GM12878 (cell line): ENCODE data around the gene PEAR1. TPM values are rescaled to one million over a fixed set of nuclear protein-coding genes. Genes with fewer than 3 reads are reported as not detected.

ENCODE experiments used
- ATAC-seq: fragments of 200-7000 bp; cut with Tn5 transposase; 3 replicates; pipeline ENCODE4 v1.9.1; 2020; ENCODE audit warnings: mild to moderate bottlenecking, moderate library complexity
- BruUV-seq: library from RNA; stranded (reverse); fragments of 400-500 nt; replicated peaks from 2 replicates; lab custom pipeline; 2021; lab: Mats Ljungman, UMichigan
- CTCF ChIA-PET: fragments of 300-600 bp; sonication (Branson Sonifier 250); formaldehyde crosslinking; extraction: SDS; loops from one replicate; lab custom pipeline; 2021; ENCODE audit warnings: inconsistent platforms; lab: Yijun Ruan, JAX
- POLR2A ChIA-PET: fragments of 350-600 bp; formaldehyde crosslinking; extraction: SDS; loops from one replicate; lab custom pipeline; 2021; ENCODE audit warnings: inconsistent platforms; lab: Charles Lee
- RAD21 ChIA-PET: fragments of 300-600 bp; sonication (Branson Sonifier 250); formaldehyde crosslinking; loops from one replicate; lab custom pipeline; 2023; ENCODE audit warnings: antibody characterized with exemption; ENCODE audit not compliant: unreplicated experiment; lab: Charles Lee
- SMC1A ChIA-PET: fragments of 300-600 bp; sonication (Branson Sonifier 250); formaldehyde crosslinking; loops from one replicate; lab custom pipeline; 2023; ENCODE audit not compliant: unreplicated experiment, uncharacterized antibody; lab: Charles Lee
- DNase-seq: peaks from one replicate; pipeline ENCODE4 v3.0.0-alpha.2; 2011; ENCODE audit warnings: low read depth, low spot score
- FAIRE-seq: peaks from 3 replicates; lab custom pipeline; 2011; peaks lifted over from hg19 to GRCh38; lab: Jason Lieb, UNC
- H2AFZ ChIP-seq: 2 replicates; pipeline ENCODE4 v1.6.0; 2011; ENCODE audit warnings: low read depth, low read length, control low read depth; ENCODE audit not compliant: control insufficient read depth
- H3K27ac ChIP-seq: 2 replicates; pipeline ENCODE4 v1.5.1; 2011; ENCODE audit warnings: control low read depth; ENCODE audit not compliant: control insufficient read depth, insufficient read depth
- H3K27me3 ChIP-seq, 2 experiments: replicated peaks in 1 of 2; 2 replicates each; pipeline versions ENCODE4 v1.6.0 to v1.6.1; 2011; ENCODE audit warnings: low read length in 1 of 2; ENCODE audit not compliant: control insufficient read depth in 2 of 2, insufficient read depth in 2 of 2
- H3K36me3 ChIP-seq, 2 experiments: 2 replicates each; pipeline ENCODE4 v1.5.1; 2011; ENCODE audit warnings: low read length in 1 of 2; ENCODE audit not compliant: control insufficient read depth in 2 of 2, insufficient read depth in 2 of 2
- H3K4me1 ChIP-seq: 2 replicates; pipeline ENCODE4 v1.6.1; 2011; ENCODE audit warnings: mild to moderate bottlenecking, low read length, moderate library complexity, mixed read lengths; ENCODE audit not compliant: control insufficient read depth, insufficient read depth
- H3K4me2 ChIP-seq: 2 replicates; pipeline ENCODE4 v1.6.0; 2011; ENCODE audit warnings: control low read depth; ENCODE audit not compliant: control insufficient read depth, insufficient read depth
- H3K4me3 ChIP-seq: fragments of 200-600 bp; sonication (generic); 2 replicates; pipeline ENCODE4 v1.5.1; 2016
- H3K79me2 ChIP-seq: 2 replicates; pipeline ENCODE4 v1.6.0; 2011; ENCODE audit warnings: low read length; ENCODE audit not compliant: control insufficient read depth, insufficient read depth
- H3K9ac ChIP-seq: 2 replicates; pipeline ENCODE4 v1.8.0; 2011; ENCODE audit warnings: low read length, control low read depth, mixed read lengths; ENCODE audit not compliant: control insufficient read depth, insufficient read depth
- H3K9me3 ChIP-seq: replicated peaks from 3 replicates; pipeline ENCODE4 v1.5.1; 2011; ENCODE audit warnings: mild to moderate bottlenecking, low read length; ENCODE audit not compliant: control insufficient read depth, insufficient read depth
- H4K20me1 ChIP-seq: 2 replicates; pipeline ENCODE4 v1.6.0; 2011; ENCODE audit not compliant: control insufficient read depth, insufficient read depth
- BCLAF1 ChIP-seq: fragments of 450-650 bp; IDR thresholded peaks from 2 replicates; pipeline ENCODE4 v1.6.1; 2017; ENCODE audit warnings: antibody characterized with exemption, mild to moderate bottlenecking, moderate library complexity
- CHD4 ChIP-seq: fragments of 200-600 bp; sonication (generic); IDR thresholded peaks from 2 replicates; pipeline ENCODE4 v1.6.1; 2016; ENCODE audit warnings: mild to moderate bottlenecking
- E2F4 ChIP-seq: IDR thresholded peaks from 2 replicates; pipeline ENCODE4 v1.6.1; 2012; ENCODE audit warnings: low read depth, low read length, improper control_type of control experiment
- EP300 ChIP-seq, 2 experiments: fragments of 150-350 bp in 1 of 2; IDR thresholded peaks; 2 replicates each; pipeline ENCODE4 v1.6.1; 2011 to 2012; ENCODE audit warnings: low read depth in 2 of 2, low read length in 2 of 2, borderline replicate concordance in 1 of 2, improper control_type of control experiment in 1 of 2, inconsistent platforms in 1 of 2; ENCODE audit not compliant: control insufficient read depth in 1 of 2
- HCFC1 ChIP-seq: fragments of 150-350 bp; IDR thresholded peaks from 2 replicates; pipeline ENCODE4 v1.6.1; 2014; ENCODE audit warnings: low read length
- HDGF ChIP-seq: fragments of 450-650 bp; IDR thresholded peaks from 2 replicates; pipeline ENCODE4 v1.6.1; 2016; ENCODE audit warnings: antibody characterized with exemption
- NFYA ChIP-seq: IDR thresholded peaks from 2 replicates; pipeline ENCODE4 v1.6.1; 2011; ENCODE audit warnings: low read depth, mild to moderate bottlenecking, low read length, improper control_type of control experiment, borderline replicate concordance
- PML ChIP-seq: IDR thresholded peaks from 2 replicates; pipeline ENCODE4 v1.6.1; 2012; ENCODE audit warnings: low read length, inconsistent platforms
- RB1 ChIP-seq: fragments of 450-650 bp; formaldehyde crosslinking; IDR thresholded peaks from 2 replicates; pipeline ENCODE4 v1.6.1; 2017; ENCODE audit warnings: mild to moderate bottlenecking, borderline replicate concordance
- RCOR1 ChIP-seq: conservative IDR thresholded peaks from 2 replicates; pipeline ENCODE4 v1.6.1; 2012; ENCODE audit warnings: low read depth, low read length, improper control_type of control experiment
- SMC3 ChIP-seq: IDR thresholded peaks from 2 replicates; pipeline ENCODE4 v1.6.1; 2011; ENCODE audit warnings: low read length, improper control_type of control experiment, borderline replicate concordance
- SP1 ChIP-seq: IDR thresholded peaks from one replicate; pipeline ENCODE4 v1.6.1; 2011; ENCODE audit warnings: low read depth, low read length
- USF1 ChIP-seq: IDR thresholded peaks from 2 replicates; pipeline ENCODE4 v1.6.1; 2011; ENCODE audit warnings: borderline replicate concordance, low read depth, mild to moderate bottlenecking, moderate library complexity, mixed read lengths, low read length; ENCODE audit not compliant: insufficient read depth; ENCODE audit errors: extremely low read length
- ZNF622 ChIP-seq: fragments of 450-650 bp; IDR thresholded peaks from 2 replicates; pipeline ENCODE4 v1.6.1; 2017; ENCODE audit warnings: mild to moderate bottlenecking, inconsistent platforms
- WGBS: methylation state at CpG from one replicate; pipeline ENCODE4 v1.1.6; 2016; ENCODE audit warnings: low lambda C conversion rate; ENCODE audit not compliant: insufficient replicate concordance, insufficient coverage; ENCODE audit errors: missing lambda C conversion rate; 5-methylcytosine and 5-hydroxymethylcytosine counted together
- in situ Hi-C: fragments of 300-500 bp; cut with MboI; formaldehyde crosslinking; loops from 9 replicates; pipeline ENCODE4 v1.14.3; 2018; ENCODE audit warnings: mixed read lengths
- intact Hi-C: fragments of 100-400 bp; cut with micrococcal nuclease; formaldehyde crosslinking; loops from one replicate; pipeline ENCODE4 v1.14.2; 2022; ENCODE audit not compliant: unreplicated experiment
- polyA plus RNA-seq, 11 experiments: library from polyadenylated mRNA; depleted of rRNA in 4 of 11; unstranded in 6 of 11; stranded (reverse) in 5 of 11; fragments of >200 nt; fragmentation: Nextera tagmentation in 4 of 11; fragmentation: Illumina TruSeq in 1 of 11; extraction: Ambion mirVana in 4 of 11; extraction: Trizol in 1 of 11; gene quantifications; 1 replicate in 1 of 11; 2 replicates in 10 of 11; pipeline versions ENCODE4 v1.2.1 to v1.2.3, GENCODE V29; 2011 to 2016; ENCODE audit warnings: inconsistent platforms in 2 of 11, missing spikeins in 2 of 11, low read depth in 1 of 11
- total RNA-seq, 4 experiments: library from RNA; depleted of rRNA in 3 of 4; stranded (reverse); fragments of >200 nt in 3 of 4; fragmentation: Illumina TruSeq in 1 of 4; extraction: Trizol in 1 of 4; gene quantifications; 2 replicates each; pipeline versions ENCODE4 v1.2.1 to v1.2.3, GENCODE V29; 2013 to 2021
- TF ChIP-seq, protein P1 (sequence below): fragments of 150-350 bp; IDR thresholded peaks from 2 replicates; pipeline ENCODE4 v1.6.1; 2014; ENCODE audit warnings: mild to moderate bottlenecking, low read depth, low read length
- TF ChIP-seq, protein P2 (sequence below): fragments of 450-650 bp; IDR thresholded peaks from 2 replicates; pipeline ENCODE4 v1.6.1; 2017; ENCODE audit warnings: mild to moderate bottlenecking, low read depth, inconsistent platforms; ENCODE audit not compliant: poor library complexity, severe bottlenecking

Gene PEAR1
- total and polyA plus RNA-seq, 10 of the 15 experiments (the other 5 are each of a cell fraction or from before 2014, with no cell fraction given) = not detected

- DNase-seq (no peak), ATAC-seq (no peak), FAIRE-seq (no peak)
- ChIA-PET RAD21 (interaction anchor here (1.0 to 1.4 kb wide), 3 partner anchors 22 to 195 kb away, joined by 3 to 4 read pairs (median 3); no protein-coding TSS in a partner anchor), CTCF (interaction anchor here (0.9 to 2.2 kb wide), 5 partner anchors 8 to 194 kb away, joined by 4 to 8 read pairs (median 5); no protein-coding TSS in a partner anchor), SMC1A (interaction anchor here (1.0 to 1.5 kb wide), 2 partner anchors 45 to 87 kb away, joined by 3 to 4 read pairs; no protein-coding TSS in a partner anchor), POLR2A (interaction anchor here (0.6 to 0.8 kb wide), 2 partner anchors 11 to 158 kb away, joined by 3 to 4 read pairs; no protein-coding TSS in a partner anchor)
- no peaks in the 10 kb centered on the region for H3K79me2 ChIP-seq
- H3K27me3 ChIP-seq = peaks cover 0 to 8% of the 10 kb centered on the region in 2 experiments; a peak in 3 of 4 replicates
- no peaks in the 10 kb centered on the region for H4K20me1 ChIP-seq
- no peak overlapping the region for H2AFZ ChIP-seq
- H3K9ac ChIP-seq = no peak overlapping the region
- H3K4me2 ChIP-seq = no peak overlapping the region
- in situ Hi-C loops (no loop called here), intact Hi-C loops (no loop called here)
- H3K9me3 ChIP-seq = no peaks in the 10 kb centered on the region
- no peaks in the 10 kb centered on the region for H3K36me3 ChIP-seq
- no peak overlapping the region for H3K27ac ChIP-seq
- WGBS = 2% methylated on average over 7 of the region's 7 CpGs
- H3K4me1 ChIP-seq = no peaks in the 10 kb centered on the region
- no TSS peak for BruUV-seq
- no peak overlapping the region for H3K4me3 ChIP-seq
- no peak for TF ChIP-seq EP300 (IDR thresholded peaks at IDR 0.05; ENCODE audit: borderline replicate concordance in 1 of 2, control insufficient read depth in 1 of 2, low read depth in 2 of 2, low read length in 2 of 2)
- no peak for TF ChIP-seq HDGF
- TF ChIP-seq RCOR1 = no peak
- TF ChIP-seq, protein P1, sequence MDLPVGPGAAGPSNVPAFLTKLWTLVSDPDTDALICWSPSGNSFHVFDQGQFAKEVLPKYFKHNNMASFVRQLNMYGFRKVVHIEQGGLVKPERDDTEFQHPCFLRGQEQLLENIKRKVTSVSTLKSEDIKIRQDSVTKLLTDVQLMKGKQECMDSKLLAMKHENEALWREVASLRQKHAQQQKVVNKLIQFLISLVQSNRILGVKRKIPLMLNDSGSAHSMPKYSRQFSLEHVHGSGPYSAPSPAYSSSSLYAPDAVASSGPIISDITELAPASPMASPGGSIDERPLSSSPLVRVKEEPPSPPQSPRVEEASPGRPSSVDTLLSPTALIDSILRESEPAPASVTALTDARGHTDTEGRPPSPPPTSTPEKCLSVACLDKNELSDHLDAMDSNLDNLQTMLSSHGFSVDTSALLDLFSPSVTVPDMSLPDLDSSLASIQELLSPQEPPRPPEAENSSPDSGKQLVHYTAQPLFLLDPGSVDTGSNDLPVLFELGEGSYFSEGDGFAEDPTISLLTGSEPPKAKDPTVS = no peak
- TF ChIP-seq, protein P2, sequence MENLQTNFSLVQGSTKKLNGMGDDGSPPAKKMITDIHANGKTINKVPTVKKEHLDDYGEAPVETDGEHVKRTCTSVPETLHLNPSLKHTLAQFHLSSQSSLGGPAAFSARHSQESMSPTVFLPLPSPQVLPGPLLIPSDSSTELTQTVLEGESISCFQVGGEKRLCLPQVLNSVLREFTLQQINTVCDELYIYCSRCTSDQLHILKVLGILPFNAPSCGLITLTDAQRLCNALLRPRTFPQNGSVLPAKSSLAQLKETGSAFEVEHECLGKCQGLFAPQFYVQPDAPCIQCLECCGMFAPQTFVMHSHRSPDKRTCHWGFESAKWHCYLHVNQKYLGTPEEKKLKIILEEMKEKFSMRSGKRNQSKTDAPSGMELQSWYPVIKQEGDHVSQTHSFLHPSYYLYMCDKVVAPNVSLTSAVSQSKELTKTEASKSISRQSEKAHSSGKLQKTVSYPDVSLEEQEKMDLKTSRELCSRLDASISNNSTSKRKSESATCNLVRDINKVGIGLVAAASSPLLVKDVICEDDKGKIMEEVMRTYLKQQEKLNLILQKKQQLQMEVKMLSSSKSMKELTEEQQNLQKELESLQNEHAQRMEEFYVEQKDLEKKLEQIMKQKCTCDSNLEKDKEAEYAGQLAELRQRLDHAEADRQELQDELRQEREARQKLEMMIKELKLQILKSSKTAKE = no peak
- TF ChIP-seq HCFC1 = no peak
- no peak for TF ChIP-seq USF1
- TF ChIP-seq NFYA = no peak
- TF ChIP-seq E2F4 = no peak
- TF ChIP-seq BCLAF1 = no peak
- TF ChIP-seq ZNF622 = no peak
- no peak for TF ChIP-seq PML
- TF ChIP-seq SMC3 = no peak
- no peak for TF ChIP-seq RB1
- TF ChIP-seq SP1 = no peak
- TF ChIP-seq CHD4 = no peak
Observed at GRCh38 chr1:156883919-156884318, 9.6 kb upstream of the PEAR1 start.
